ENCODE measurements around the gene ZDHHC24. TPM values are rescaled to one million over a fixed set of nuclear protein-coding genes. Genes with fewer than 3 reads are reported as not detected.

Gene ZDHHC24
- total RNA-seq, 1 donor from 2014 or later = 18.0 TPM

- no peaks in the 10 kb centered on the region for H3K9me3 ChIP-seq
- H3K27me3 ChIP-seq = no peaks in the 10 kb centered on the region
- H3K4me1 ChIP-seq = no peaks in the 10 kb centered on the region
- H3K4me3 ChIP-seq = no peak overlapping the region
- intact Hi-C loops (cut with DNase I) = no loop called here
- no peak overlapping the region for H3K27ac ChIP-seq
- TF ChIP-seq CTCF (IDR thresholded peaks at IDR 0.05) = no peak
- H3K36me3 ChIP-seq = no peaks in the 10 kb centered on the region
- no peak for DNase-seq (ENCODE audit: low spot score in 2 of 2)
Observed at GRCh38 chr11:66580803-66581202, 35.0 kb upstream of the ZDHHC24 start.

GRCh38 chr11:66579017-66579606, 33.3 kb upstream of the ZDHHC24 start:
- H3K9me3 ChIP-seq = no peaks in the 10 kb centered on the region
- H3K4me3 ChIP-seq = peak overlapping the region in 1 of 2 donors; percentile 26
- DNase-seq (ENCODE audit: low spot score in 2 of 2) = peak; percentile 25 to 88
- no peak overlapping the region for H3K27ac ChIP-seq
- intact Hi-C loops (cut with DNase I) = loop anchor here (1.0 to 5.0 kb wide), 3 partner anchors 38 to 256 kb away; partner anchors contain the start of gene RBM14
- H3K4me1 ChIP-seq = no peaks in the 10 kb centered on the region
- no peaks in the 10 kb centered on the region for H3K27me3 ChIP-seq
- no peaks in the 10 kb centered on the region for H3K36me3 ChIP-seq
- peak; percentile 85 to 92 (median 92) for TF ChIP-seq CTCF (IDR thresholded peaks at IDR 0.05)

- Histone ChIP-seq H3K27ac (no peak overlapping the region), H3K27me3 (no peaks in the 10 kb centered on the region), H3K4me1 (peaks cover 3 to 5% of the 10 kb centered on the region in 2 donors), H3K9me3 (no peaks in the 10 kb centered on the region), H3K36me3 (peaks cover 0 to 2% of the 10 kb centered on the region in 2 donors), H3K4me3 (no peak overlapping the region)
- DNase-seq (ENCODE audit: low spot score in 2 of 2) = no peak
- TF ChIP-seq CTCF (IDR thresholded peaks at IDR 0.05) = no peak
- intact Hi-C loops (cut with DNase I) = no loop called here
Observed at GRCh38 chr11:66570850-66571180, 25.0 kb upstream of the ZDHHC24 start.

- no peak overlapping the region for H3K4me3 ChIP-seq
- peaks cover 0 to 5% of the 10 kb centered on the region in 2 donors for H3K36me3 ChIP-seq
- no peaks in the 10 kb centered on the region for H3K9me3 ChIP-seq
- H3K27me3 ChIP-seq = no peaks in the 10 kb centered on the region
- H3K27ac ChIP-seq = no peak overlapping the region
- peaks cover 3 to 5% of the 10 kb centered on the region in 2 donors for H3K4me1 ChIP-seq
- intact Hi-C loops (cut with DNase I) = no loop called here
- TF ChIP-seq CTCF (IDR thresholded peaks at IDR 0.05) = no peak
- no peak for DNase-seq (ENCODE audit: low spot score in 2 of 2)
Observed at GRCh38 chr11:66570079-66570849, 24.4 kb upstream of the ZDHHC24 start.

GRCh38 chr11:66569076-66569475, 23.2 kb upstream of the ZDHHC24 start:
- Histone ChIP-seq H3K4me3 (peak overlapping the region; percentile 63 to 70), H3K9me3 (no peaks in the 10 kb centered on the region), H3K36me3 (peaks cover 0 to 5% of the 10 kb centered on the region in 2 donors), H3K4me1 (peaks cover 3 to 5% of the 10 kb centered on the region in 2 donors), H3K27ac (no peak overlapping the region), H3K27me3 (no peaks in the 10 kb centered on the region)
- TF ChIP-seq CTCF (IDR thresholded peaks at IDR 0.05) = no peak
- DNase-seq (ENCODE audit: low spot score in 2 of 2) = no peak
- intact Hi-C loops (cut with DNase I) = no loop called here

Data from ascending aorta (tissue), 2 donors.